Stomach (tissue), 9 donors: Measurements from ENCODE around the gene KIF20B. TPM values are rescaled to one million over a fixed set of nuclear protein-coding genes. Genes with fewer than 3 reads are reported as not detected.
A peak's percentile ranks its signal among the peaks of the same experiment; 100 is the strongest.

Experiments used
- DNase-seq, 2 donors: peaks; one replicate each; pipeline versions ENCODE4 v3.0.0 to v3.0.0-alpha.2; 2013 to 2019
- H3K27ac ChIP-seq, 5 donors: fragments of 200-600 bp in 4 of 5; sonication (generic) in 4 of 5; one replicate each; pipeline ENCODE4 v1.5.1; 2013 to 2019; ENCODE audit warnings: mild to moderate bottlenecking in 1 of 5, moderate library complexity in 1 of 5
- H3K27me3 ChIP-seq, 3 donors: fragments of 200-600 bp; sonication (generic); one replicate each; pipeline ENCODE4 v1.5.1; 2017 to 2019; ENCODE audit warnings: mixed run types in 1 of 3
- H3K36me3 ChIP-seq, 4 donors: fragments of 200-600 bp; sonication (generic); 1 replicate in 3 of 4; 2 replicates in 1 of 4; pipeline ENCODE4 v1.5.1; 2016 to 2019
- H3K4me1 ChIP-seq, 4 donors: fragments of 200-600 bp; sonication (generic); one replicate each; pipeline ENCODE4 v1.5.1; 2016 to 2019
- H3K4me3 ChIP-seq, 4 donors: fragments of 200-600 bp; sonication (generic) in 3 of 4; one replicate each; pipeline ENCODE4 v1.5.1; 2016 to 2019; ENCODE audit warnings: mild to moderate bottlenecking in 1 of 4
- H3K9me3 ChIP-seq, 4 donors: fragments of 200-600 bp; sonication (generic); one replicate each; pipeline ENCODE4 v1.5.1; 2016 to 2019
- EP300 ChIP-seq: sonication (generic); formaldehyde crosslinking; IDR thresholded peaks from one replicate; pipeline ENCODE4 v1.6.1; 2017; ENCODE audit warnings: antibody characterized with exemption
- POLR2A ChIP-seq, 4 donors: fragments of 450-650 bp; IDR thresholded peaks; one replicate each; pipeline ENCODE4 v1.6.1; 2016; ENCODE audit warnings: antibody characterized with exemption in 4 of 4, control low read depth in 2 of 4, mild to moderate bottlenecking in 1 of 4, moderate library complexity in 1 of 4
- POLR2AphosphoS5 ChIP-seq, 3 donors: sonication (generic); formaldehyde crosslinking; IDR thresholded peaks; one replicate each; pipeline ENCODE4 v1.6.1; 2016; ENCODE audit warnings: antibody characterized with exemption in 3 of 3
- WGBS, 5 donors: extraction: QIAGEN DNeasy Blood & Tissue Kit in 3 of 5; methylation state at CpG; one replicate each; pipeline versions ENCODE4 v1.1.5 to v1.1.7; 2013 to 2018; 5-methylcytosine and 5-hydroxymethylcytosine counted together
- intact Hi-C: fragments of 100-400 bp; cut with DNase I; formaldehyde crosslinking; loops from one replicate; pipeline ENCODE4 v1.15.1; 2023; ENCODE audit warnings: low total_unique reads
- polyA plus RNA-seq, 3 donors: library from polyadenylated mRNA; stranded (reverse); fragments of 200-250 nt; gene quantifications; one replicate each; pipeline ENCODE4 v1.2.3, GENCODE V29; 2013
- total RNA-seq, 5 donors: library from RNA; depleted of rRNA; stranded (reverse); fragments of >200 nt; gene quantifications; one replicate each; pipeline versions ENCODE4 v1.1.0 to v1.2.3, GENCODE V29; 2014 to 2016
- TF ChIP-seq, protein P1 (sequence below), 7 experiments: fragments of 450-650 bp in 4 of 7; fragments of 200-600 bp in 3 of 7; sonication (generic) in 3 of 7; IDR thresholded peaks; one replicate each; pipeline ENCODE4 v1.5.1; 2016 to 2019; ENCODE audit warnings: antibody characterized with exemption in 7 of 7, control low read depth in 2 of 7, mild to moderate bottlenecking in 1 of 7
- donor health status: healthy with polysubstance abuse.
- donor health status: Bipolar disorder and iron deficiency.
- donor health status: healthy.

The KIF20B gene
- total and polyA plus RNA-seq, 8 donors = 1.5 to 10.6 (median 2.3) TPM

GRCh38 chr10:89789188-89789877, 87.9 kb downstream of the KIF20B start:
- DNase-seq = no peak
- Histone ChIP-seq H3K4me1 (no peaks in the 10 kb centered on the region), H3K4me3 (no peak overlapping the region), H3K27me3 (no peaks in the 10 kb centered on the region), H3K36me3 (no peaks in the 10 kb centered on the region), H3K27ac (no peak overlapping the region), H3K9me3 (no peaks in the 10 kb centered on the region)
- TF ChIP-seq POLR2AphosphoS5 (IDR thresholded peaks at IDR 0.05) (no peak), EP300 (no peak)
- TF ChIP-seq, protein P1, sequence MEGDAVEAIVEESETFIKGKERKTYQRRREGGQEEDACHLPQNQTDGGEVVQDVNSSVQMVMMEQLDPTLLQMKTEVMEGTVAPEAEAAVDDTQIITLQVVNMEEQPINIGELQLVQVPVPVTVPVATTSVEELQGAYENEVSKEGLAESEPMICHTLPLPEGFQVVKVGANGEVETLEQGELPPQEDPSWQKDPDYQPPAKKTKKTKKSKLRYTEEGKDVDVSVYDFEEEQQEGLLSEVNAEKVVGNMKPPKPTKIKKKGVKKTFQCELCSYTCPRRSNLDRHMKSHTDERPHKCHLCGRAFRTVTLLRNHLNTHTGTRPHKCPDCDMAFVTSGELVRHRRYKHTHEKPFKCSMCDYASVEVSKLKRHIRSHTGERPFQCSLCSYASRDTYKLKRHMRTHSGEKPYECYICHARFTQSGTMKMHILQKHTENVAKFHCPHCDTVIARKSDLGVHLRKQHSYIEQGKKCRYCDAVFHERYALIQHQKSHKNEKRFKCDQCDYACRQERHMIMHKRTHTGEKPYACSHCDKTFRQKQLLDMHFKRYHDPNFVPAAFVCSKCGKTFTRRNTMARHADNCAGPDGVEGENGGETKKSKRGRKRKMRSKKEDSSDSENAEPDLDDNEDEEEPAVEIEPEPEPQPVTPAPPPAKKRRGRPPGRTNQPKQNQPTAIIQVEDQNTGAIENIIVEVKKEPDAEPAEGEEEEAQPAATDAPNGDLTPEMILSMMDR (IDR thresholded peaks at IDR 0.05) = no peak
- intact Hi-C loops = no loop called here
- 80 to 84% (median 82%) methylated on average over 7 of the region's 7 CpGs for WGBS, 5 donors

DNA sequence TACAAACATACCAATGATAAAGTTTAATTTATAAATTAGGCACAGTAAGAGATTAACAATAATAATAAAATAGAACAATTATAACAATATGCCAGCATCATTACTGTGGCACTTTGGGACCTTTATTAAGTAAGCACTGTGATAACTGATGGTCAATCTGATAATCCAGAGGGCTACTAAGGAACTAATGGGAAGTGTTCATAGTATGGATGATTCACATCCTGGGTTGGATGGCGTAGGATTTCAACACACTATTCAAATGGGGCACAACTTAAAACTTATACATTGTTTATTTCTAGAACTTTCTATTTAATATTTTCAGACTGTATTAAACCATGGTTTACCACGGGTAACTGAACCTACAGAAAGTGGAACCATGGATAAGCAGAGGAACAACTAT, 90.8 kb downstream of the KIF20B start:
- Histone ChIP-seq H3K4me3 (no peak overlapping the region), H3K27ac (no peak overlapping the region), H3K4me1 (no peaks in the 10 kb centered on the region), H3K27me3 (no peaks in the 10 kb centered on the region), H3K9me3 (no peaks in the 10 kb centered on the region), H3K36me3 (no peaks in the 10 kb centered on the region)
- TF ChIP-seq POLR2AphosphoS5 (IDR thresholded peaks at IDR 0.05) = no peak
- TF ChIP-seq EP300 = no peak
- TF ChIP-seq POLR2A (IDR thresholded peaks at IDR 0.05) = no peak
- TF ChIP-seq, protein P1 (IDR thresholded peaks at IDR 0.05) = no peak
- intact Hi-C loops = loop anchor here (10.0 kb wide), 1 partner anchor 993 kb away; no protein-coding TSS in a partner anchor
- WGBS, 5 donors = 69 to 75% (median 73%) methylated on average over 2 of the region's 2 CpGs
- DNase-seq = no peak

DNA sequence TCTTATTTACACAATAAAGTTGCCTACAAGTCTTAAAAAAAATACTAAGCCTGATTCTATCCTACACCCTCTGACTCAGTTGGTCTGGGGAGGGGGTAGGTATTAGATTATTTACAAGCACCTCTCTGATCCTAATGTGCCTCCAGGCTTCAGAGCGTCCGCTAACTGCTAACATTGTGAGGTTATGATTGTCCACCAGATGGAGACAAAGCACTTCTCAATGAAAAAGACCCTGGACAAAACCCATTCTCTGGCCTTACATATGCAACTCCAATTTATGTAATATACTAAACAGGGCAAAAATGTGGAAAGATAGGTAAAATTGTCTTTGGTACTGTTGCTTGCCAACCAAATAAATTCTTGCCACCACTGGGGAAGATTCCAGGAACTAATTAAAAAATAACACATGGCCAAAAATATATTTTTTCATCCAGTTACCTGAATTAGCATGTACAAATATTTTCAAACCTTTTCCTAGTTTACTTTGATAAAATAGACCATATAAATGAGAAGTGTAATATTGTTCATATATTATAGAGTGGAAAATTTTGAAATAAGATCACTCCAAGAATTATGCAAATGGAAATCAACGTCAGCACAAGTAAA, 92.4 kb downstream of the KIF20B start:
- Histone ChIP-seq H3K27ac (no peak overlapping the region), H3K9me3 (no peaks in the 10 kb centered on the region), H3K4me3 (no peak overlapping the region), H3K36me3 (no peaks in the 10 kb centered on the region), H3K27me3 (no peaks in the 10 kb centered on the region), H3K4me1 (no peaks in the 10 kb centered on the region)
- TF ChIP-seq, protein P1 (IDR thresholded peaks at IDR 0.05) = peak in 5 of 7 experiments; percentile 47 to 74 (median 59)
- no peak for TF ChIP-seq POLR2A (IDR thresholded peaks at IDR 0.05)
- TF ChIP-seq EP300 = no peak
- no peak for TF ChIP-seq POLR2AphosphoS5 (IDR thresholded peaks at IDR 0.05)
- intact Hi-C loops = loop anchor here (10.0 kb wide), 1 partner anchor 991 kb away; no protein-coding TSS in a partner anchor
- 30 to 33% (median 31%) methylated on average over 3 of the region's 3 CpGs for WGBS, 5 donors
- DNase-seq = peak in 1 of 2 donors; percentile 89

DNA sequence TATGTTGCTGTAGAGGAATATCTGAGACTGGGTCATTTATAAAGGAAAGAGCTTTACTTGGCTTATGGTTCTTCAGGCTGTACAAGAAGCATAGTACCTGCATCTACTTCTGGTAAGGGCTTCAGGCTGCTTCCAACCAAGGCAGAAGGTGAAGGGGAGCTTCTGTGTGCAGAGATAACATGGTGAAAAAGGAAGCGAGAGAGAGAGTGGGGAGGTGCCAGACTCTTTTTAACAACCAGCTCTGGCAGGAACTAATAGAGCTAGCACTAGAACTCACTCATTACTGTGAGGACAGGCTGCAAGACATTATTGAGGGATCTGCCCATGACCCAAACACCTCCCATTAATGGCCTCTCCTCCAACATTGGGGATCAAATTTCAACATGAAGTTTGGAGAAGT, 94.5 kb downstream of the KIF20B start:
- TF ChIP-seq, protein P1 (IDR thresholded peaks at IDR 0.05) = no peak
- TF ChIP-seq EP300 = no peak
- TF ChIP-seq POLR2AphosphoS5 (IDR thresholded peaks at IDR 0.05) = no peak
- TF ChIP-seq POLR2A (IDR thresholded peaks at IDR 0.05) = no peak
- intact Hi-C loops = loop anchor here (10.0 kb wide), 1 partner anchor 989 kb away; no protein-coding TSS in a partner anchor
- Histone ChIP-seq H3K4me3 (no peak overlapping the region), H3K4me1 (no peaks in the 10 kb centered on the region), H3K27me3 (no peaks in the 10 kb centered on the region), H3K27ac (no peak overlapping the region), H3K9me3 (no peaks in the 10 kb centered on the region), H3K36me3 (no peaks in the 10 kb centered on the region)
- no peak for DNase-seq
- 36 to 73% (median 57%) methylated on average over 1 of the region's 1 CpG for whole genome bisulfite sequencing, 5 donors
